A549 treated with ZK216348 at 1 μM for 4 hours (cell line): Measurements from ENCODE around the gene MFAP2. TPM values are rescaled to one million over a fixed set of nuclear protein-coding genes. Genes with fewer than 3 reads are reported as not detected.

ENCODE experiments used
- total RNA-seq: library from RNA; stranded (reverse); fragments of 200-300 nt; extraction: Qiagen RNA extraction; gene quantifications from 5 replicates; pipeline ENCODE4 v1.2.3, GENCODE V29; 2022; ENCODE audit warnings: low read depth

Gene MFAP2, protein sequence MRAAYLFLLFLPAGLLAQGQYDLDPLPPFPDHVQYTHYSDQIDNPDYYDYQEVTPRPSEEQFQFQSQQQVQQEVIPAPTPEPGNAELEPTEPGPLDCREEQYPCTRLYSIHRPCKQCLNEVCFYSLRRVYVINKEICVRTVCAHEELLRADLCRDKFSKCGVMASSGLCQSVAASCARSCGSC
- total RNA-seq = 0.26 to 0.71 TPM (median 0.46 TPM) in 4 of 5 replicates, not detected in the other

DNA sequence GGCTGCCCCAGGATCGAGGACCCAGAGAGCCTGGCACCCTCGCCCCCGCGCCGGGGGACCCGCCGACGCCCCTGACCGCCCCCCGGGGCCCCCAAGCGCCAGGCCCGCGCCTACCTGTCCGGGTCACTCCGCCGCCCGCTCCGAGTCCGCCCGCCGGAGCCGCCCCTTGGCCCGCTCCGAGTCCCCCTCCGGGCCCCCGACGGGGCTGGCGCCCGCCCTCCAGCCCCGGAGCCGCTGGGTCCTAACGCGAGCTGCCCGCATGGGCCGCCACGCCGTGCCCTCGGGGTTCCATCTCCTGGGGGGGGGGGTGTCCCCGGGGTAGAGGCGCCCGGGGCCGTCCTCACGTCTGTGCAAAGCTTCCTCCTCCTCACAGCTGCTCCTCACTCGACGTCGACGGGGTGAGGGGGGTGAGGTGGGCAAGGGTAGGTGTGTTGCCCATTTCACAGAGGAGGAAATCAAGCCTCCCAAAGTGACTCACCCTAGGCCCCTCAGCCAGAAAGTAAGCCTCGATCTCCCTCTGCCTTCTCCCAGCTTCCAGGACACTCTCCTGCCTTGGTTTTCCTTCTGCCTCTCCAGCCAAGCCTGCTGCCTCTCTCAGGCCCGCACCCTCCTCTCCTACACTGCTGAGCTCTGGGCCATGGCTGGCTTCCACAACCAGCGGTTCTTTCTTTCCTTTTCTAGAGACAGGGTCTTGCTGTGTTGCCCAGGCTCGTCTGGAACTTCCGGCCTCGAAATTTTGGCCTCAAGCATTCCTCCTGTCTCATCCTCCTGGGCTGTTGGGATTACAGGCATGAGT, at the start of gene MFAP2:
Gene MFAP2 (minus strand): TSS at position 148 of the 796 bp plus-strand sequence. CDS start 2,347 bp downstream, outside the sequence.

DNA sequence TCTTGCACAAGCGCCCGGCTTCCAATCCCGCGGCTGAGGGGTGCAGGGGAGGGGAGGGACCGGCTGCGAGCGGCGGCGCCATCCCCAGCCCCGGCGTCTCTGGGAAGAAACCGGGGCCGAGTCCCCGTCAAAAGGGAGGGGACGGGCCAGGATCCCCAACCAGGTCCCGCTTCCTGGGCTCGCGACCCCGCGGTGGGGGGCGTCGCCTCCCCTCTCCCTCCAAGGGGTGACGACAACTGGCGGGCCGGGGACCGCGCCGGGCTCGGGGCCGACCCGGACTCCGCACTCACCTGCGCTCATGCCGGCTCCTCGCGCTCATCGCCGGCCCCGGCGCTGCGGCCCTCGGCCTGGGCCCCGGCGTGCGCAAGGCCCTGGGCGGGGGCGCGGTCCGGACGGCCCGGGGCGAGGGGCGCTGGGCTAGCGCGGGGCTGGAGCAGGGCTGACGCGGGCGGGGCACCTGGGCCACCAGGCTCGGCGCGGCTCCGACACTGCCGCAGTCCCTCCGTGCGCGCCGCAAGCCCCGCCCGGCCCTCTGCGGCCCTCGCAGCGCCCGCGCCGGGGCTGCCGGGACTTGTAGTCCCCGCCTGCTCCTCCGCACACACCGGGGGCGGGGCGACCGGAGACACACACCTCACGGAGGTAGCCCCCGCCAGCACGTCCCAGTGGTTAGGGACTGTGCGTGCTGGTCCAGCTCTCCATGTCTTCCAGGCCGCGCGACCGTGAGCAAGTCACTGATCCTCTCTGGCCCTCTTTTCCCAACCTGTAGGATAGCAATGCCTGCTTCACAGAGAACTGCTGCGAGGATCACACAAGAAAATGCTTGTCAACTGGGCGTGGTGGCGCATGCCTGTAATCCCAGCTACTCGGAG, 31.3 kb upstream of the MFAP2 start, which contains the start of gene ATP13A2:
Gene ATP13A2 (minus strand): TSS at position 490 of the 869 bp plus-strand sequence. CDS start 190 bp downstream, at position 300.

Other genes starting within 250 kb of the MFAP2 start
- not detected in 5 replicates for gene RNU1-4, start 240.1 kb downstream of the MFAP2 start, total RNA-seq
- gene RNU1-2, start 84.6 kb downstream of the MFAP2 start, total RNA-seq = not detected in 5 replicates
- gene CROCC, start 58.7 kb downstream of the MFAP2 start, total RNA-seq = 4.4 to 11.2 TPM (median 8.7 TPM) in 5 replicates
- 23.1 to 35.2 TPM (median 28.6 TPM) in 5 replicates for gene ATP13A2, start 31.3 kb upstream of the MFAP2 start, total RNA-seq
- gene SDHB, start 73.4 kb upstream of the MFAP2 start, total RNA-seq = 100 to 107 TPM (median 105 TPM) in 5 replicates
- gene PADI2, start 138.8 kb upstream of the MFAP2 start, total RNA-seq = 1.1 to 1.3 TPM (median 1.1 TPM) in 5 replicates
- gene PADI1, start 224.5 kb upstream of the MFAP2 start, total RNA-seq = 0.86 to 2.1 TPM (median 1.9 TPM) in 5 replicates